SK-N-SH treated with all-trans-retinoic acid at 6 μM for 48 hours (cell line): ENCODE data around the gene DHRS13.

Source experiments
- ATAC-seq: fragments of 200-7000 bp; cut with Tn5 transposase; 3 replicates; pipeline ENCODE4 v1.9.1; 2020; ENCODE audit warnings: mild to moderate bottlenecking, moderate library complexity
- ARNTL ChIP-seq: fragments of 450-650 bp; formaldehyde crosslinking; IDR thresholded peaks from 2 replicates; pipeline ENCODE4 v1.5.0; 2020; ENCODE audit warnings: low read depth, mild to moderate bottlenecking, moderate library complexity, borderline replicate concordance
- BACH2 ChIP-seq: fragments of 250-450 bp; sonication (Bioruptor Pico); IDR thresholded peaks from 2 replicates; pipeline ENCODE4 v1.9.0; 2021; ENCODE audit warnings: mild to moderate bottlenecking, borderline replicate concordance
- ESRRG ChIP-seq: fragments of 250-450 bp; sonication (Bioruptor Pico); IDR thresholded peaks from 2 replicates; pipeline ENCODE4 v1.6.1; 2021; ENCODE audit warnings: mild to moderate bottlenecking
- GLIS3 ChIP-seq: fragments of 250-450 bp; sonication (Bioruptor Pico); IDR thresholded peaks from 2 replicates; pipeline ENCODE4 v1.5.0; 2020; ENCODE audit warnings: mild to moderate bottlenecking, moderate library complexity
- ISL1 ChIP-seq: fragments of 250-450 bp; sonication (Bioruptor Pico); IDR thresholded peaks from 2 replicates; pipeline ENCODE4 v2.1.2; 2022; ENCODE audit warnings: mild to moderate bottlenecking, moderate library complexity
- PPARA ChIP-seq: fragments of 250-450 bp; sonication (Bioruptor Pico); IDR thresholded peaks from 2 replicates; pipeline ENCODE4 v1.5.0; 2020; ENCODE audit warnings: mild to moderate bottlenecking, borderline replicate concordance
- RARB ChIP-seq: fragments of 250-450 bp; sonication (Bioruptor Pico); IDR thresholded peaks from 2 replicates; pipeline ENCODE4 v1.8.0; 2021; ENCODE audit warnings: mild to moderate bottlenecking, moderate library complexity
- SNAI2 ChIP-seq: fragments of 250-450 bp; sonication (Bioruptor Pico); IDR thresholded peaks from 2 replicates; pipeline ENCODE4 v1.5.0; 2020; ENCODE audit warnings: mild to moderate bottlenecking, moderate library complexity
- TCF4 ChIP-seq: fragments of 250-450 bp; sonication (Bioruptor Pico); IDR thresholded peaks from 2 replicates; pipeline ENCODE4 v1.8.0; 2021; ENCODE audit warnings: mild to moderate bottlenecking, moderate library complexity, borderline replicate concordance
- ZC3H10 ChIP-seq: fragments of 250-450 bp; sonication (Bioruptor Pico); IDR thresholded peaks from 2 replicates; pipeline ENCODE4 v1.5.1; 2021; ENCODE audit warnings: mild to moderate bottlenecking, moderate library complexity
- ZFP3 ChIP-seq: fragments of 250-450 bp; sonication (Bioruptor Pico); IDR thresholded peaks from 2 replicates; pipeline ENCODE4 v1.5.0; 2020; ENCODE audit warnings: mild to moderate bottlenecking, moderate library complexity
- ZFP30 ChIP-seq: fragments of 450-650 bp; formaldehyde crosslinking; IDR thresholded peaks from 2 replicates; pipeline ENCODE4 v1.5.0; 2022; ENCODE audit warnings: mild to moderate bottlenecking, moderate library complexity
- ZNF565 ChIP-seq: fragments of 450-650 bp; formaldehyde crosslinking; conservative IDR thresholded peaks from 2 replicates; pipeline ENCODE4 v1.5.0; 2020; ENCODE audit warnings: low read depth, mild to moderate bottlenecking, moderate library complexity
- ZNF70 ChIP-seq: fragments of 450-650 bp; formaldehyde crosslinking; IDR thresholded peaks from 2 replicates; pipeline ENCODE4 v1.5.0; 2020; ENCODE audit warnings: mild to moderate bottlenecking, moderate library complexity
- ZNF8 ChIP-seq: fragments of 450-650 bp; formaldehyde crosslinking; IDR thresholded peaks from 2 replicates; pipeline ENCODE4 v1.5.0; 2020; ENCODE audit warnings: mild to moderate bottlenecking, moderate library complexity
- TF ChIP-seq, protein P1 (sequence below): fragments of 250-450 bp; sonication (Bioruptor Pico); IDR thresholded peaks from 2 replicates; pipeline ENCODE4 v1.5.1; 2021; ENCODE audit warnings: mild to moderate bottlenecking, moderate library complexity
- TF ChIP-seq, protein P2 (sequence below): fragments of 250-450 bp; sonication (Bioruptor Pico); IDR thresholded peaks from 2 replicates; pipeline ENCODE4 v1.5.0; 2020; ENCODE audit warnings: mild to moderate bottlenecking, moderate library complexity
- TF ChIP-seq, protein P3 (sequence below): fragments of 250-450 bp; sonication (Bioruptor Pico); IDR thresholded peaks from 2 replicates; pipeline ENCODE4 v1.8.0; 2021; ENCODE audit warnings: low read depth, mild to moderate bottlenecking, moderate library complexity, borderline replicate concordance

Gene DHRS13

DNA sequence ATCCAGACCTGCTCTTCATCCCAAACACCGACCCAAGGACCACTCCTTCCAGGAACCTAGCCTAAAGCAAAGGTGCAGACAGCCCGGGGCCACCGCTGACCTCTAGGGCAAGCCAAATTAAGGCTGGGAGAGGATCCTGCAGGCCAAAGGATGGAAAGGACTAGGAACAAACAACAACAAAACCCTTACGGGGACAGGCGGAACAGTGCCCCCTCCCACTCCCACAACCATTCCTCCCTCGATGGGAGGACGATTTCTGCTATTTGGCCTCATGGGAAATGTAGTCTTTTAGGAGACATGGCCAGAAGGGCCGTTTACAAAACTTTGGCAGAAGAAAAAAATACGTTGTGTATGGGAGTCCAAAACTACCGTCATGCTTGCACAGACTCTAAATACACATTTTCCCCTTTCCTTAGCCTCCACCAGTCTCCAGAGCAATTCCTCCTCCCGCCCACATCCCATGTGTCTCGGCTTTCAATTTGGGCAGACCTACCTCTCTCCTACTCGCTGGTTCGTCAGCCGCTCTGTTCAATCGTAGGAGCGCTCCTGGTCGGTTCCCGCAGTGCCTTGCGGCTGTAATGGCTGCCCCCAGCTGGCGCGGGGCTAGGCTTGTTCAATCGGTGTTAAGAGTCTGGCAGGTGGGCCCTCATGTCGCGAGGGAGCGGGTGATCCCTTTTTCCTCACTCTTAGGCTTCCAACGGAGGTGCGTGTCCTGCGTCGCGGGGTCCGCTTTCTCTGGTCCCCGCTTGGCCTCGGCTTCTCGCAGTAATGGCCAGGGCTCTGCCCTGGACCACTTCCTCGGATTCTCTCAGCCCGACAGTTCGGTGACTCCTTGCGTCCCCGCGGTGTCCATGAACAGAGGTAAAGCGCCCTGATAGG, 48.2 kb downstream of the DHRS13 start, which contains the start of gene ERAL1 (continued):
- TF ChIP-seq, protein P1, sequence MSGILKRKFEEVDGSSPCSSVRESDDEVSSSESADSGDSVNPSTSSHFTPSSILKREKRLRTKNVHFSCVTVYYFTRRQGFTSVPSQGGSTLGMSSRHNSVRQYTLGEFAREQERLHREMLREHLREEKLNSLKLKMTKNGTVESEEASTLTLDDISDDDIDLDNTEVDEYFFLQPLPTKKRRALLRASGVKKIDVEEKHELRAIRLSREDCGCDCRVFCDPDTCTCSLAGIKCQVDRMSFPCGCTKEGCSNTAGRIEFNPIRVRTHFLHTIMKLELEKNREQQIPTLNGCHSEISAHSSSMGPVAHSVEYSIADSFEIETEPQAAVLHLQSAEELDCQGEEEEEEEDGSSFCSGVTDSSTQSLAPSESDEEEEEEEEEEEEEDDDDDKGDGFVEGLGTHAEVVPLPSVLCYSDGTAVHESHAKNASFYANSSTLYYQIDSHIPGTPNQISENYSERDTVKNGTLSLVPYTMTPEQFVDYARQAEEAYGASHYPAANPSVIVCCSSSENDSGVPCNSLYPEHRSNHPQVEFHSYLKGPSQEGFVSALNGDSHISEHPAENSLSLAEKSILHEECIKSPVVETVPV, result no peak
- TF ChIP-seq, protein P2, sequence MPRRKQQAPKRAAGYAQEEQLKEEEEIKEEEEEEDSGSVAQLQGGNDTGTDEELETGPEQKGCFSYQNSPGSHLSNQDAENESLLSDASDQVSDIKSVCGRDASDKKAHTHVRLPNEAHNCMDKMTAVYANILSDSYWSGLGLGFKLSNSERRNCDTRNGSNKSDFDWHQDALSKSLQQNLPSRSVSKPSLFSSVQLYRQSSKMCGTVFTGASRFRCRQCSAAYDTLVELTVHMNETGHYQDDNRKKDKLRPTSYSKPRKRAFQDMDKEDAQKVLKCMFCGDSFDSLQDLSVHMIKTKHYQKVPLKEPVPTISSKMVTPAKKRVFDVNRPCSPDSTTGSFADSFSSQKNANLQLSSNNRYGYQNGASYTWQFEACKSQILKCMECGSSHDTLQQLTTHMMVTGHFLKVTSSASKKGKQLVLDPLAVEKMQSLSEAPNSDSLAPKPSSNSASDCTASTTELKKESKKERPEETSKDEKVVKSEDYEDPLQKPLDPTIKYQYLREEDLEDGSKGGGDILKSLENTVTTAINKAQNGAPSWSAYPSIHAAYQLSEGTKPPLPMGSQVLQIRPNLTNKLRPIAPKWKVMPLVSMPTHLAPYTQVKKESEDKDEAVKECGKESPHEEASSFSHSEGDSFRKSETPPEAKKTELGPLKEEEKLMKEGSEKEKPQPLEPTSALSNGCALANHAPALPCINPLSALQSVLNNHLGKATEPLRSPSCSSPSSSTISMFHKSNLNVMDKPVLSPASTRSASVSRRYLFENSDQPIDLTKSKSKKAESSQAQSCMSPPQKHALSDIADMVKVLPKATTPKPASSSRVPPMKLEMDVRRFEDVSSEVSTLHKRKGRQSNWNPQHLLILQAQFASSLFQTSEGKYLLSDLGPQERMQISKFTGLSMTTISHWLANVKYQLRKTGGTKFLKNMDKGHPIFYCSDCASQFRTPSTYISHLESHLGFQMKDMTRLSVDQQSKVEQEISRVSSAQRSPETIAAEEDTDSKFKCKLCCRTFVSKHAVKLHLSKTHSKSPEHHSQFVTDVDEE (CRISPR knock-in tag), result no peak
- no peak for TF ChIP-seq GLIS3 (CRISPR knock-in tag)
- TF ChIP-seq ESRRG, result no peak

DNA sequence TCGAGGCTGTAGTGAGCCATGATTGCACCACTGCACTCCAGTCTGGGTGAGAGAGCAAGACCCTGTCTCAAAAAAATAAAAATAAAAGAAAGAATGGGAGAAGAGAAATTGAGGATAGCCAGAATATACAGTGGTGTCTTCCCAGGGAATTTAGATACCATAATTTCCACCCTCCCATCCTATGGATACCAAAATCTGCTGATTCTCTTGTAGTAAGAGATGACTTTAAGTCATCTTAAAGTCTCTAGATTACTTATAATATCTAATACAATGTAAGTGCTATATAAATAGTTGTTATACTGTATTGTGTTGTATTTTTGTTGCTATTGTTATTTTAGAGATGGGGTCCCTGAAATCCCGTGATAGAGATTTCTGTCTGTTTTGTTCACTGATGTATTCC, 49.6 kb downstream of the DHRS13 start:
- no peak for ATAC-seq
- TF ChIP-seq RARB (CRISPR knock-in tag) (no peak), SNAI2 (CRISPR knock-in tag) (no peak), ZNF8 (CRISPR knock-in tag) (no peak), ZNF70 (no peak), ZFP30 (CRISPR knock-in tag) (no peak), BACH2 (CRISPR knock-in tag) (no peak)
- TF ChIP-seq, all 23 proteins: peak for 0

DNA sequence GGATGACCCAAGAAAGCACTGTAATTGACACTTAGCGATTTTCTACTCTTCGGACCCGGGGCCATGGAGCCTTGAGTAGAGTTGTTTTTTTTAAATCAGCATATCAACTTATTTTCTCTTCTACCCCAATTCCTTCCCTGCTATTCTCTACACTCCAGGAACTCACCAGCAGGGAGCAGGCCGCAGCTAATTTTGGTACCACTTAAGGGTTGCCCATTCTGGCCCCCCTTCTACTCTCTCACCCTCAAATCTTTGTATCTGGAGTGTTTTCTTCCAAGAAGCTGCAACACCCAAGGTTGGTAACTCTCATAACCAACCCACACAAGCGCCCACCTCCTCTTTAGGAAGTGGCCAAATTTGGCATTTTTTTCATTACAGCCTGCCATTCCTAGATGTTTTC, 53.6 kb downstream of the DHRS13 start:
- ATAC-seq, result peak; percentile 75
- TF ChIP-seq TCF4 (CRISPR knock-in tag) (no peak), ZNF565 (no peak), ARNTL (CRISPR knock-in tag) (no peak), ISL1 (CRISPR knock-in tag) (no peak), BACH2 (CRISPR knock-in tag) (no peak), PPARA (CRISPR knock-in tag) (no peak), SNAI2 (CRISPR knock-in tag) (no peak), ZC3H10 (CRISPR knock-in tag) (no peak), ZFP3 (CRISPR knock-in tag) (no peak), ZFP30 (CRISPR knock-in tag) (no peak), ZNF70 (no peak), GLIS3 (CRISPR knock-in tag) (no peak), ESRRG (no peak)
- TF ChIP-seq, protein P1, result no peak
- TF ChIP-seq, protein P3, sequence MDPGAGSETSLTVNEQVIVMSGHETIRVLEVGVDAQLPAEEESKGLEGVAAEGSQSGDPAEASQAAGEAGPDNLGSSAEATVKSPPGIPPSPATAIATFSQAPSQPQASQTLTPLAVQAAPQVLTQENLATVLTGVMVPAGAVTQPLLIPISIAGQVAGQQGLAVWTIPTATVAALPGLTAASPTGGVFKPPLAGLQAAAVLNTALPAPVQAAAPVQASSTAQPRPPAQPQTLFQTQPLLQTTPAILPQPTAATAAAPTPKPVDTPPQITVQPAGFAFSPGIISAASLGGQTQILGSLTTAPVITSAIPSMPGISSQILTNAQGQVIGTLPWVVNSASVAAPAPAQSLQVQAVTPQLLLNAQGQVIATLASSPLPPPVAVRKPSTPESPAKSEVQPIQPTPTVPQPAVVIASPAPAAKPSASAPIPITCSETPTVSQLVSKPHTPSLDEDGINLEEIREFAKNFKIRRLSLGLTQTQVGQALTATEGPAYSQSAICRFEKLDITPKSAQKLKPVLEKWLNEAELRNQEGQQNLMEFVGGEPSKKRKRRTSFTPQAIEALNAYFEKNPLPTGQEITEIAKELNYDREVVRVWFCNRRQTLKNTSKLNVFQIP, result no peak

DNA sequence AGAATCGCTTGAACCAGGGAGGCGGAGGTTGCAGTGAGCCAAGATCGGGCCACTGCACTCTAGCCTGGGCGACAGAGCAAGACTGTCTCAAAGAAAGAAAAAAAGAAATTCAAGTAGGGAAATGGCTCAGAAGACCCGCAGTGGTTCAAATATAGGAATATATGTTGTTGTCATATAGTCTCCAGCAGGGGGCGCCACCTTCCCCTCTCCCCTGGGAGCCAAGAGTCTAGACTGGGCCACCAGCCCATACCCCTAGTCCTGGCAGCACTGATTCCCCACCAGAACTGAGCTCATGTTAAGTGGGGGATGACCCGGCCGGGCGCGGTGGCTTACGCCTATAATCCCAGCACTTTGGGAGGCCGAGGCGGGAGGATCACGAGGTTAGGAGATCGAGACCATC, 54.2 kb downstream of the DHRS13 start:
- ATAC-seq, result peak; percentile 55; the same call in 2 of the 3 replicates
